Mesenchymal stem cell (in vitro differentiated cells and primary cell): ENCODE results near the gene CFAP161.

ENCODE experiments used
- DNase-seq: peaks from one replicate; pipeline ENCODE4 v3.0.0-alpha.2; 2013
- H2AFZ ChIP-seq: one replicate; pipeline ENCODE4 v1.6.1; 2013; ENCODE audit warnings: low read depth, mild to moderate bottlenecking, control low read depth, inconsistent platforms, low read length, moderate library complexity
- H2AK5ac ChIP-seq: 2 replicates; pipeline ENCODE4 v1.6.1; 2013; ENCODE audit warnings: low read length, moderate library complexity, mild to moderate bottlenecking, inconsistent platforms; ENCODE audit not compliant: severe bottlenecking
- H2BK120ac ChIP-seq: one replicate; pipeline ENCODE4 v1.6.1; 2013; ENCODE audit warnings: low read depth, mild to moderate bottlenecking, inconsistent platforms, low read length, moderate library complexity
- H2BK12ac ChIP-seq, 2 experiments: one replicate each; pipeline ENCODE4 v1.6.1; 2013; ENCODE audit warnings: inconsistent platforms in 2 of 2, low read length in 2 of 2, mild to moderate bottlenecking in 2 of 2, moderate library complexity in 2 of 2, control low read depth in 1 of 2
- H2BK15ac ChIP-seq: one replicate; pipeline ENCODE4 v1.6.1; 2013; ENCODE audit warnings: mild to moderate bottlenecking, low read depth, inconsistent platforms; ENCODE audit not compliant: poor library complexity, severe bottlenecking
- H2BK5ac ChIP-seq: 2 replicates; pipeline ENCODE4 v1.6.1; 2013; ENCODE audit warnings: low read depth, mild to moderate bottlenecking, low read length, control low read depth, inconsistent platforms; ENCODE audit not compliant: poor library complexity, severe bottlenecking
- H3K14ac ChIP-seq, 2 experiments: one replicate each; pipeline ENCODE4 v1.6.1; 2013; ENCODE audit warnings: inconsistent platforms in 2 of 2, low read length in 2 of 2, control low read depth in 1 of 2, mild to moderate bottlenecking in 1 of 2, moderate library complexity in 1 of 2
- H3K18ac ChIP-seq, 2 experiments: one replicate each; pipeline ENCODE4 v1.6.1; 2013; ENCODE audit warnings: inconsistent platforms in 2 of 2, low read length in 2 of 2, control low read depth in 1 of 2, low read depth in 1 of 2, mild to moderate bottlenecking in 1 of 2
- H3K23ac ChIP-seq, 2 experiments: one replicate each; pipeline ENCODE4 v1.6.1; 2013; ENCODE audit warnings: inconsistent platforms in 2 of 2, low read length in 2 of 2, mild to moderate bottlenecking in 2 of 2, moderate library complexity in 2 of 2, control low read depth in 1 of 2
- H3K27ac ChIP-seq: 2 replicates; pipeline ENCODE4 v1.5.1; 2013; ENCODE audit warnings: mild to moderate bottlenecking, moderate library complexity, low read length, control low read depth, inconsistent platforms; ENCODE audit not compliant: poor library complexity, severe bottlenecking
- H3K27me3 ChIP-seq, 2 experiments: 2 replicates each; pipeline versions ENCODE4 v1.6.1 to v1.7.0; 2013; ENCODE audit warnings: low read length in 2 of 2, mild to moderate bottlenecking in 2 of 2, moderate library complexity in 2 of 2, control low read depth in 1 of 2, inconsistent platforms in 1 of 2; ENCODE audit not compliant: control insufficient read depth in 1 of 2, insufficient read depth in 1 of 2
- H3K36me3 ChIP-seq, 2 experiments: 2 replicates each; pipeline versions ENCODE4 v1.6.1 to v1.7.0; 2013; ENCODE audit warnings: low read length in 2 of 2, control low read depth in 1 of 2, inconsistent platforms in 1 of 2, low read depth in 1 of 2, mild to moderate bottlenecking in 1 of 2; ENCODE audit not compliant: insufficient read depth in 2 of 2, control insufficient read depth in 1 of 2
- H3K4ac ChIP-seq, 2 experiments: one replicate each; pipeline ENCODE4 v1.6.1; 2013; ENCODE audit warnings: inconsistent platforms in 2 of 2, low read length in 2 of 2, mild to moderate bottlenecking in 2 of 2, moderate library complexity in 2 of 2, control low read depth in 1 of 2, low read depth in 1 of 2
- H3K4me1 ChIP-seq: 2 replicates; pipeline ENCODE4 v1.6.1; 2013; ENCODE audit warnings: low read depth, low read length, control low read depth; ENCODE audit not compliant: control insufficient read depth, insufficient read depth
- H3K4me2 ChIP-seq: 2 replicates; pipeline ENCODE4 v1.6.1; 2013; ENCODE audit warnings: low read length, mild to moderate bottlenecking, inconsistent platforms; ENCODE audit not compliant: poor library complexity, severe bottlenecking
- H3K4me3 ChIP-seq, 2 experiments: 2 replicates each; pipeline versions ENCODE4 v1.5.1 to v1.7.0; 2013; ENCODE audit warnings: low read length in 2 of 2, mild to moderate bottlenecking in 2 of 2, control low read depth in 1 of 2, low read depth in 1 of 2; ENCODE audit not compliant: insufficient read depth in 1 of 2
- H3K79me1 ChIP-seq: replicated peaks from 2 replicates; pipeline ENCODE4 v1.6.1; 2013; ENCODE audit warnings: mild to moderate bottlenecking, control low read depth, low read length, inconsistent platforms; ENCODE audit not compliant: poor library complexity, severe bottlenecking
- H3K9ac ChIP-seq: 2 replicates; pipeline ENCODE4 v1.7.0; 2013; ENCODE audit warnings: mild to moderate bottlenecking, low read length, moderate library complexity
- H3K9me3 ChIP-seq: 2 replicates; pipeline ENCODE4 v1.7.0; 2013; ENCODE audit warnings: mild to moderate bottlenecking, low read length; ENCODE audit not compliant: control insufficient read depth
- H4K8ac ChIP-seq: one replicate; pipeline ENCODE4 v1.6.1; 2013; ENCODE audit warnings: inconsistent platforms, mild to moderate bottlenecking, low read length, moderate library complexity
- H4K91ac ChIP-seq: one replicate; pipeline ENCODE4 v1.6.1; 2013; ENCODE audit warnings: mild to moderate bottlenecking, low read length, inconsistent platforms
- WGBS: methylation state at CpG from one replicate; pipeline ENCODE4 v1.1.7; 2013; ENCODE audit warnings: mixed read lengths; 5-methylcytosine and 5-hydroxymethylcytosine counted together

The CFAP161 gene

DNA sequence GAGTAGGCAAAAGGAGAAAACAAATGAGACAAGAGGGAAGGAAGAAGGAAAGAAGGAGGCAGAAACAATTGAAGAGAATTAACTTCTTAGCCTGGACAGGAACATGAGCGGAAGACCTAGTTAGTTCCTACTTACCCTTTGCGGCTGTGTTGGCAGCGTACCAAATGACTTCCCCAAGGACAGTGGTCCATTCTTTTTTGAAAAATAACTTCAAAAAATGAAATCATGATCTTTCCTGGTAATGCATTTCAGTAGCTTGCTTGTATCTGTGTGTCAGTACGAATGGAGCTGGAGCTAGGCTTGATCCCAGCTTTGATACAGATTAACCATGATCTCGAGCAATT lies 41.5 kb upstream of the CFAP161 start:
- H3K18ac ChIP-seq, result no peak overlapping the region
- H2BK5ac ChIP-seq, result no peak overlapping the region
- no peaks in the 10 kb centered on the region for H3K9me3 ChIP-seq
- H3K79me1 ChIP-seq, result no peaks in the 10 kb centered on the region
- peak overlapping the region in 1 of 2 experiments; percentile 35 for H3K4me3 ChIP-seq
- no peak overlapping the region for H2AFZ ChIP-seq
- peaks cover 0 to 11% of the 10 kb centered on the region in 2 experiments for H3K27me3 ChIP-seq
- DNase-seq, result no peak
- no peaks in the 10 kb centered on the region for H3K36me3 ChIP-seq
- H2AK5ac ChIP-seq, result no peak overlapping the region
- H3K4ac ChIP-seq, result no peak overlapping the region
- no peak overlapping the region for H3K4me2 ChIP-seq
- H3K23ac ChIP-seq, result no peak overlapping the region
- WGBS, result 91% methylated on average over 5 of the region's 5 CpGs
- peaks cover 4% of the 10 kb centered on the region for H3K4me1 ChIP-seq
- no peak overlapping the region for H2BK12ac ChIP-seq
- H3K14ac ChIP-seq, result no peak overlapping the region
- peak overlapping the region; percentile 75 for H3K9ac ChIP-seq
- no peak overlapping the region for H2BK15ac ChIP-seq
- H2BK120ac ChIP-seq, result no peak overlapping the region
- peak overlapping the region; percentile 10 for H3K27ac ChIP-seq
- H4K91ac ChIP-seq, result no peak overlapping the region
- no peak overlapping the region for H4K8ac ChIP-seq

DNA sequence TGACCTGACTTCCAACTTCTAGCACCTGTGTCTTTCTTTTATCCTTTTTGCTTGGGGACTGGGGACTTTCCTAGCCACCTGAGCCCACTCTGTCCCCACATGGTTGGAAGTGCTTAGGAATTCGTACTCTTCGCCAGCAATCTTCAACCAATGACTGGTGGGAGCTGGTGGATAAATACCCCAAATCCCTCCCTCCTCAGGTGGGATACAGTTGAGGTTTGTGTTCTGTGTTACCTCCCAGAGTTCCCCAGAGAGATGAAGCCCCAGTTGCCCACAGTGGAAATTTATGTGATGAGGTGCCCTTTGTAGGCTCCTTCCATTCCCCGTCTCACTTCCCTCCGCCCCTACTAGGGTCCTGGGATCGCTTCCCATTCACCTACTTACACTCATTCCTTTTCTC lies 40.1 kb upstream of the CFAP161 start:
- no peak overlapping the region for H3K4me2 ChIP-seq
- no peak overlapping the region for H3K14ac ChIP-seq
- H3K36me3 ChIP-seq, result no peaks in the 10 kb centered on the region
- H2AFZ ChIP-seq, result no peak overlapping the region
- H3K4ac ChIP-seq, result no peak overlapping the region
- no peak overlapping the region for H2AK5ac ChIP-seq
- H3K9ac ChIP-seq, result no peak overlapping the region
- H4K91ac ChIP-seq, result no peak overlapping the region
- no peak overlapping the region for H3K23ac ChIP-seq
- H3K4me1 ChIP-seq, result peaks cover 4% of the 10 kb centered on the region
- H3K27ac ChIP-seq, result no peak overlapping the region
- H3K18ac ChIP-seq, result no peak overlapping the region
- no peak overlapping the region for H3K4me3 ChIP-seq
- no peaks in the 10 kb centered on the region for H3K9me3 ChIP-seq
- DNase-seq, result no peak
- H2BK120ac ChIP-seq, result no peak overlapping the region
- H2BK12ac ChIP-seq, result no peak overlapping the region
- no peak overlapping the region for H4K8ac ChIP-seq
- no peak overlapping the region for H2BK5ac ChIP-seq
- H3K27me3 ChIP-seq, result peaks cover 0 to 14% of the 10 kb centered on the region in 2 experiments
- no peak overlapping the region for H2BK15ac ChIP-seq
- no peaks in the 10 kb centered on the region for H3K79me1 ChIP-seq
- WGBS, result 84% methylated on average over 3 of the region's 5 CpGs

DNA sequence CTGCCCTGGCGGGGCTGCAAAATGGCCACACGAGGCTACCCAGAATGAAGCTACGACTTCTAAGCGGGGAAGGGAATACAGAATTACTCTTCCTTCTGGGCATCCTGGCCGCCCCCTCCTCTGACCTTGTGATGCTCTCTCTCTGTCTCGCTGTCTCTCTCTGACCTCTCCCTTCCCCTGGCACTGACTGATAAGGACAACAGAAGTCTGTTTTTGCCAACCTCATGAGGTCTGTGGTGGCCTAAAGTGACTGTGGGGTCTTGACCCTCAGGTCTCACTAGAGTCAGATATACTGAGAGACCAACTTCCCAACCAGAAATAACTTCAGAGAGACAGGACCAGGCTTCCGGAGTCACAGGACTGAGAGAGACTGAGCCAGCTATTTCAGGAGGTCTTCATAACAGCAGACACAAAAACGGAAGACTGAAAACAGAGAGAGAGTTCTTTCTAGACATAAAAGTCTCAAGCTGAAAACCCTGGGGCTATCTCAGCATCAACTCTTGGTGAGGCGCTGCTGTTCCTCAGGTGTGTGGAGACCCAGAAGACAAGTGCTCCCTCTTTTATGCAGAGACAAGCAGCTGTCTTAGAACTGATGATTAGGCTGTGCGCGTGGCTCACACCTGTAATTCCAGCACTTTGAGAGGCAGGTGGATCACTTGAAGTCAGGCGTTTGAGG lies 38.2 kb upstream of the CFAP161 start:
- no peaks in the 10 kb centered on the region for H3K79me1 ChIP-seq
- H3K27ac ChIP-seq, result no peak overlapping the region
- H3K36me3 ChIP-seq, result no peaks in the 10 kb centered on the region
- H3K18ac ChIP-seq, result no peak overlapping the region
- H2BK120ac ChIP-seq, result no peak overlapping the region
- H3K4me3 ChIP-seq, result no peak overlapping the region
- no peak overlapping the region for H2BK5ac ChIP-seq
- no peak overlapping the region for H2AK5ac ChIP-seq
- no peak overlapping the region for H4K91ac ChIP-seq
- peaks cover 0 to 18% of the 10 kb centered on the region in 2 experiments for H3K27me3 ChIP-seq
- WGBS, result 94% methylated on average over 12 of the region's 12 CpGs
- H3K9ac ChIP-seq, result no peak overlapping the region
- no peak overlapping the region for H4K8ac ChIP-seq
- H3K4me2 ChIP-seq, result no peak overlapping the region
- no peaks in the 10 kb centered on the region for H3K9me3 ChIP-seq
- no peak for DNase-seq
- H3K4ac ChIP-seq, result no peak overlapping the region
- no peak overlapping the region for H2BK15ac ChIP-seq
- H2AFZ ChIP-seq, result no peak overlapping the region
- no peak overlapping the region for H3K23ac ChIP-seq
- H3K4me1 ChIP-seq, result peaks cover 4% of the 10 kb centered on the region
- no peak overlapping the region for H2BK12ac ChIP-seq
- no peak overlapping the region for H3K14ac ChIP-seq

DNA sequence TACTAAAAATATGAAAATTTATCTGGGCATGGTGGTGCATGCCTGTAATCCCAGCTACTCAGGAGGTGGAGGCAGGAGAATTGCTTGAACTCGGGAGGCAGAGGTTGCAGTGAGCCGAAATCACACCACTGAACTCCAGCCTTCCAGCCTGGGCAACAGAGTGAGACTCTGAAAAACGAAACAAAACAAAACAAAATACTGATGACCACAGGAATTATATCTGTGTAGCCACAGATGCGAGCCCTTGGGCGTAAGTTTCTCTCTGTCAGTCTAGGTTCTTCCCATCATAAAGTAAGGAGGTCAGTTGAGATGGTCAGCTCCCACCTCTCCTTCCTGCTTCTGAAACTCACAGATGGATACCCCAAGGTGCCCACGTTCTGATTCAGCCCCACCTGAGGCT lies 37.7 kb upstream of the CFAP161 start:
- Histone ChIP-seq H2BK120ac (no peak overlapping the region), H2BK12ac (no peak overlapping the region), H3K36me3 (no peaks in the 10 kb centered on the region), H3K27ac (no peak overlapping the region), H4K8ac (no peak overlapping the region), H3K9me3 (no peaks in the 10 kb centered on the region), H2AFZ (no peak overlapping the region), H3K4me1 (peaks cover 4% of the 10 kb centered on the region), H3K18ac (no peak overlapping the region), H3K23ac (no peak overlapping the region), H3K14ac (no peak overlapping the region), H3K4ac (no peak overlapping the region), H3K4me3 (no peak overlapping the region), H3K27me3 (peaks cover 0 to 18% of the 10 kb centered on the region in 2 experiments), H4K91ac (no peak overlapping the region), H3K4me2 (no peak overlapping the region), H2BK15ac (no peak overlapping the region), H2BK5ac (no peak overlapping the region), H3K9ac (no peak overlapping the region), H2AK5ac (no peak overlapping the region), H3K79me1 (no peaks in the 10 kb centered on the region)
- no peak for DNase-seq
- WGBS, result 88% methylated on average over 3 of the region's 6 CpGs
